Embryonic facial prominence (tissue), 1 donor: ENCODE measurements around the gene TRPC3.

Source experiments
- DNase-seq: peaks from one replicate; pipeline ENCODE4 v3.0.0-alpha.2; 2016; ENCODE audit errors: extremely low spot score

TRPC3 gene

GRCh38 chr4:121951521-121952110, at the start of gene TRPC3:
Gene TRPC3, minus strand, starts transcription at chr4:121952060. Its CDS starts 380 bp downstream, at chr4:121951680.
- DNase-seq, result no peak

GRCh38 chr4:122000849-122001248, 49.0 kb upstream of the TRPC3 start:
- DNase-seq, result no peak

GRCh38 chr4:121998024-121998423, 46.2 kb upstream of the TRPC3 start:
- DNase-seq, result no peak

GRCh38 chr4:121995790-121996537, 44.1 kb upstream of the TRPC3 start:
- DNase-seq, result no peak

DNA sequence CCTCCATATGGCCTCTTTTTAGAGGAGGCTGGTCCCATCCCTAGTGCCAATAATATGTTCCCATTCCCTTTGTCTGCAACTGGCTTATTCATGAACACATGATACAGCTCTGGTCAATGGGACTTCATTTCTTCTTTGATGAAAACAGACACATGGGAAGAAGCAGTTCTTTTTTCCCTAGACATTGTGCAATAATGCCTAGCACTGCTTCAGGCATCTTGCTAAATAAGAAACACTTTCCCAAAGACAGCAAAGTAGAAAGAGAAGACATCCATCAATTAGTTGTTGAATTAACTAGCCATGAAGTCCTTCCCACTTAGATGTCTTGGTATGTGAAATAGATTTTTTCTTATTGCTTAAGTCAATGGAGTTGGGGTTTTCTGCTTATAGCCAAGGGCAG, 40.1 kb upstream of the TRPC3 start:
- DNase-seq, result no peak

DNA sequence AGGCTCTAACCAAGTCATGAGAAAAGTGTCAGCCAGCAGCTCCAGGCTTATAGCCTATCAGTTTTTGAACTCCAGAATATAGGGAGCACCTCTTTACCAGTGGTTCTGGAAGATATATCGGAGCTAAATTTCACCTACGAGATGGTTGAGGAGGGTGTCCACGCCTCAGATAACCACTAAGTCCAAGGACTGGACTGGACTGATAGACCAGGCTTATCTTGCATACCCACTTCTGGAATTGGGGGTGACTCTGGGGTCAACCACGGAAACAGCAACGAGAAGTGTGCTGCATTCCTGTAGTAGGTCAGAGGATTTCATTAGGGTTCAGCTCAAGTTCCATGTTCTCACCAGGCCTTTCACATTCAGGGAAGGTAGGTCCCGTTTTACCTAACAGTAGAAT, 38.6 kb upstream of the TRPC3 start:
- DNase-seq, result no peak

- no peak for DNase-seq
These were observed 37.9 kb upstream of the TRPC3 start for GRCh38 chr4:121989715-121990114.

DNA sequence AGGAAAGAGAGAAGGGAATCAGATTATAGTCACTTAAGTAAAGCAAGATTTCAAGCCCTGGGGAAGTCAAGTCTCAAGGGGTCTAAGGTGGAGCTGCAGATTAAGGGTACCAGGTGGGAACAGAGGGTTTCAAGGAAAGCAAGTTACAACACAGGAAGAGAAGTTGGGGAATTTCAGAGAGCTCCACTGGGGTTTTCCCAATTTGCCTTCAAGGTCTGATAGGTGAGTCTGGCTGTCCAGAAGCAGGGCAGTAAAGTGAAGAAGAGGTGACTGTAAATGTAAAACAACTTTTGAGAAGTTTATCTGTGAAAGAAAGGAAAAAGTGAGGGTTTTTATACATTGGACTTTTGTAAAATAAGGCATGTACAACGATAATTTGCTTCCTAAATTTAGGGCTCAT, 37.1 kb upstream of the TRPC3 start:
- no peak for DNase-seq

DNA sequence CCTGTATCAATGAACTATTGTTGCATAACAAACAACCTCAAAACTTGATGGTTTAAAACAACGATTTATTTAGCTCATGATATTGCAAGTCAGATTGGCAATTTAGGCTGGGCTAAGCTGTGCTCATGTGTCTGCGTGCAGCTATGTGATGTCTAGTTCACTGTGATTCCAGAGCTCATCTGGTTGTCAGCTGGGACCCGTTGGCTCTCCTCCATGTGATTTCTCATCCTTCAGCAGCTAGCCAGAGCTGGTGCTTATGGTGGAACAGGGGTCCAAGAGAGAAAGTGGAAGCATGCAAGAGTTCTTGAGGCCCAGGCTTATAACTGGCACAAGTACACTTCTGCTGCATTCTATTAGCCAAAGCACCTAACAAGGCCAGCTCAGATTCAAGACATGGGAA, 28.8 kb upstream of the TRPC3 start:
- DNase-seq, result no peak

DNA sequence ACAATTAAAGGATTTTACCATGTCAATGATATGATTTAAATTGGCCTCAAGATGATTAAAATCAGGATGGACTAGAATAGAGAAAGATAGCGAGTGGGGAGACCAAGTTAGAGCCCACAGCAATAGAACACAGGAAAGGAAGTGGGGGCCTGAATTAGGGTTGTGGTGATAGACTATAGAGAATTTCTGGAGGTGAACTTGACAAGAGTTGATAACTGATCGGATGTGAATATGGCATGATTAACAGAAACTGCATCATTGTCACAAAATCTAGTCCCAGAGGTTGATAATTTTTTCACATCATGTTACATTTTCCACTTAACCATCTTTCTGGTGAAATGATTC, 26.3 kb upstream of the TRPC3 start:
- no peak for DNase-seq

DNA sequence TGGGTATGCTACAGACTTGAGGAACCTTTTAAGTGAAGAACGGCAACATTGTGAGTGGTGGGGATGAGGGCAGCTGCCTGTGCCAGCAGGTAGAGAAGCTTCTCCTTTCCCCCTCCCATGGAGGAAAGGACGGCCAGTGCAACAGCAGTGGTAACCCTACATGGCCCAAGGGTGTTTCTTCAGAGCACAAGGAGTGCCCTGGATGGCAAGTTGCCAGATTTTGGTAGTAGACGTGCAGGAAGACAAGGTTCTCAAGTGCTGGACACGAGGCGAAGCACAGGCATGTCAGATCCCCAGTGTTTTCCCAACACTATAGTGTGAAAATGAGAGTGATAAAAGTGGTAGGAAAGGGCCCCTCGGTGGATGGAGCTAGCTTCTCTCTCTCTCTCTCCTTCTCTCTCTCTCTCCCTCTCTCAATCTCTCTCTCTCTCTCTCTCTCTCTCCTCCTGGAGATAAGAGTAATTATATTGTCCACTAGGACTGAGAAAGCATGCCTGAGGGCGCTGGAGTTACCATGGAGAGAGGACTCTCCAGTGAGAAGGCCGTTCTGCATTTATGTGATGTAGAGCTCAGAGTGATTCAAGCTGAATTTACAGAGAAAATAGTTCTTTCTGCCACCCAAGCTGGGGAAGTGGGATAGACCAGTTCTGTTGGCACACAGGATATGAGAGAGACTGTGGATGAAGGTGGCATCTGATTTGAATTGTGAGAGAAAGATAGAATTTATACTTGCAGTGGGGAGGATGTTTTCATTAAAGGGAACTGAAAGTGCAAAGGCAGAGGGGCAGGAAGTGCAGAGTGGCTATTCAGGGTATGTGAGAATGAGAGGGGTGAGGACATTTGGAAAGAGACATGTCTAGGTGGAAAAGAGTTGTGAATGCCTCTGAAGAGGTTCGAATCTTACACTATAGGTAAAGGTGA, 25.7 kb upstream of the TRPC3 start:
- DNase-seq, result no peak

- DNase-seq, result no peak
These were observed 23.9 kb upstream of the TRPC3 start for GRCh38 chr4:121975784-121976183.

DNA sequence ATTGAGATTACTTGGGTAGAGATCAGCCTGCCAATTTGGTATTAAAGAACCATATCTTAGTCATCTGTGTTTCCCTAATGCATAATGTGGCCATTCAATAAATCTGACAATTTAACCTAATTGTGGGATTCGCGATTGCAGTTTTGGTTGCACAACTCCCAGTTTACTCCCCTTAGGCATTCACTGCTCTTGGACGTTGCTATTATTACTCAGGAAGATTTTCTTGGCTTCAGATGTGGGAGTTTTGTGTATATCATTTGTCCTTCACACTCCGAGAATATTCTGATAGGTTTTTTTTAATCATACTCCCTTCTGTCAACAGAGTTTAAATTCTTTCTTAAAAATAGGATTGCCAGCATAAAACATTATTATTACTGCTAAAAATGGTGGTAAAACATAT, 22.0 kb upstream of the TRPC3 start:
- no peak for DNase-seq

- no peak for DNase-seq
These were observed 17.0 kb upstream of the TRPC3 start for GRCh38 chr4:121968859-121969258.

GRCh38 chr4:121964958-121965357, 13.1 kb upstream of the TRPC3 start:
- DNase-seq, result no peak

DNA sequence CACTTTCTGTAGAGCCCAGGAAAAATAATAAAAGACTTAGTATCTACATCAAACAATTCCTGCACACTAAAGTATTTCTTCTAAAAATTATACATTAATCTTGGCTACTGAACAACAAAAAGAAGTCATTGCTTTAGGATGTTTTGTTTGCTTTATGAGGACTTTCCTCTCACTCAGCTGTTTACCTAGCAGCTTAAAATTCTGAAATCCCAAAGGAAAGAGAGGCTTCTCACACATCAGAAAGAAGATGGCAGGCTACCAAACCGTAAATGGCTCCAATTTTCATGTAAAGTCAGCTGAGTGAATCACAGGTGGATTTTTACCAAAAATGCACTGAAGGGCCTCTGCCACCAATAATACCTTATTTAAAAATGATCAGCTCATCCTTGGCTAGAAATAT, 9.0 kb upstream of the TRPC3 start:
- DNase-seq, result no peak

GRCh38 chr4:121958777-121959176, 6.9 kb upstream of the TRPC3 start:
- DNase-seq, result no peak

DNA sequence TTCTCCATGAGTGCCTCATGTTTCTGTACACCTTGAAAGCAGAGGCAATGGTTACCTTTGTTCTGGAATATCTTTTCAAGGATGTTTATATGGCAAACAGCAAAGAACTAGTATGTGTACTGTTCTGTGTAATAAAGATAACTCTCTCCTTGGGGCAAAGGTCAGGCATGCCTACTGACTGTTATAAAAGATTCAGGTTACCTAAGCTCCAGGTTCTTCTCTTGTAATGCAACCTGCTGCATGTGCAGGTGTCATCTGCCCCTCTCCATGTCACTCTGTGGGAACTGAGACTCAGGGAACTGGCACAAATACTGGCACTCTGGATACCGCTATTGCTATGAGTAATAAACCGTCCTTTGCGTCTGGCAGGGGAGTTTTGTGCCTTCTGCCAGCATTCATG, 5.4 kb upstream of the TRPC3 start:
- DNase-seq, result no peak

DNA sequence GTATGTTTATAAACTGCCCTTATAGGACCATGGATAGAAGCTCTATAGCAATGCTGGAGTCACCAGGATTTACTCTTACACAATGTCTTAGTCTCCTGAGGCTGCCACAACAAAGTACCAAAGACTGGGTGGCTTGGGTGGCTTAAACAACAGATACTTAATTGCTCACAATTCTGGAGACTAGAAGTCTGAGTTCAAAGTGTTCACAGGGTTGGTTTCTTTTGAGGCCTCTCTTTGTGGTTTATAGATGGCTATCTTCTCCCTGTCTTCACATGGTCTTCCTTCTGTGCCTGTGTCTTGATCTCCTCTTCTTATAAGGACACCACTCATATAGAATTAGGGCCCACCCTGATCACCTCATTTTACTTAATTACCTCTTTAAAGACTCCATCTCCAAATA, 2.0 kb upstream of the TRPC3 start:
- no peak for DNase-seq

GRCh38 chr4:121952290-121952689, 430 bp upstream of the TRPC3 start:
- DNase-seq, result no peak

DNA sequence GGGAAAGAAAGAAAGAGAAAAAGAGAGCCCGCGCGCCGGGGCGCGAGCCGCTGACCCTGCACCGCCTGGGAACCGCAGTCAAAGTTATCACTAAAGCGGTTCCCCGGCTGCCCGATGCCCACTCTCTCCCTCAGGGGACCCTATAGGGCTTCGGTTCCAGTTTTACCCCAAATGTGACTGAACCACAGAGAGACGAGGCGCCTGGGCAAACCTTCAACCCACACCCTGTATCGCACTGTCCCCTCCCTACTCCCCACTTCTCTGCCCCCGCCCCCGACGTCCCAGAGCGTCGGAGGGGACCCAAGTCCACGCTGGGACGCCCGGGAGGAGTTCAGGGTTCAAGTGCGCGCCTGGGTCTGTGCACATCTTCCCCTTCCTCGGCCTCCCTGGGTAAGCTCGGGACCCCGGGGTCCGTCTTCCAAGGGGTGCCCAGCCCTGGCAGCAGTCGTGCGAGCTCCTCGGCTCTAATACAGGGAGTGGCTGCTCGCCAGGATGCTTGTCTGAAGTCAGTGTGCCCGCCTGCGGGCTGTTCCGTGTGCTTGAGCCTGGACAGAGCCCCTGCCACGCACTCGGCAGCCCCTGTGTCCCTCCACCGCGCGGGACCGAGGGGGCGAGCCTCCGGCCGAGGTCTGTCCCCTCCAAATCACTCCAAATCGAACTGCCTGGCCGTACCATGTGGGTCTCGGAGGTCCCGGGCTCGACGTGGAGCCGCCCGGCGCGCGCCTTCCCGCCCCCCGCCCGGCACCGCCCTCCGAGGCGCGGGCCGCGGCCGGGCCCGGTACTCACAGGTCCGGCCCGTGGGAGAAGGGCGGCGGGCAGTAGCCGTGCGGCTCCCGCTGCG, 960 bp downstream of the TRPC3 start:
- no peak for DNase-seq

- DNase-seq, result no peak
These were observed 1.6 kb downstream of the TRPC3 start for GRCh38 chr4:121950212-121950679.
